ENCODE results near the gene DTYMK. TPM values are rescaled to one million over a fixed set of nuclear protein-coding genes. Genes with fewer than 3 reads are reported as not detected.

The DTYMK gene
- total RNA-seq, 1 experiment from 2014 or later = 155 TPM

DNA sequence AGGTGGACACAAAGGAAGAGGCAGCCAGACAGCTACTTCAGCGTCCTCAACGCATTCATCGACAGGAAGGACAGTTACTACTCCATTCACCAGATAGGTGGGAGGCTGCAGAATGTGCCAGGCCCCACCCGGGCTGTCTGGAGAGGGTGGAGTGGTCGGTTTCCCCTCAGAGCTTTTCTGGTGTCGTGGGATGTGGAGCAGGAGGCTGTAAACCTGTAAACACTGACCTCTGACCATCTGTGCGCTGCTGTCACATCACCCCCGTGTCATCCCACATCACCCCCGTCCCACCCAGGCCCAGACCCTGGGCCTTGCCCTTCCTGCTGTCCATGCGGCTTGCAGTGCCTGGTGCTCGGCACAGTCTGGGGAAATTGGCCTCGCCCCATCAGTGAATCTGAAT lies 32.1 kb downstream of the DTYMK start:
- TF ChIP-seq EZH2 (IDR thresholded peaks at IDR 0.05; ENCODE audit: low read length, unreplicated experiment) (no peak), EZH2phosphoT487 (IDR thresholded peaks at IDR 0.05; ENCODE audit: borderline replicate concordance, low read length) (no peak)
- TF ChIP-seq, protein P1, sequence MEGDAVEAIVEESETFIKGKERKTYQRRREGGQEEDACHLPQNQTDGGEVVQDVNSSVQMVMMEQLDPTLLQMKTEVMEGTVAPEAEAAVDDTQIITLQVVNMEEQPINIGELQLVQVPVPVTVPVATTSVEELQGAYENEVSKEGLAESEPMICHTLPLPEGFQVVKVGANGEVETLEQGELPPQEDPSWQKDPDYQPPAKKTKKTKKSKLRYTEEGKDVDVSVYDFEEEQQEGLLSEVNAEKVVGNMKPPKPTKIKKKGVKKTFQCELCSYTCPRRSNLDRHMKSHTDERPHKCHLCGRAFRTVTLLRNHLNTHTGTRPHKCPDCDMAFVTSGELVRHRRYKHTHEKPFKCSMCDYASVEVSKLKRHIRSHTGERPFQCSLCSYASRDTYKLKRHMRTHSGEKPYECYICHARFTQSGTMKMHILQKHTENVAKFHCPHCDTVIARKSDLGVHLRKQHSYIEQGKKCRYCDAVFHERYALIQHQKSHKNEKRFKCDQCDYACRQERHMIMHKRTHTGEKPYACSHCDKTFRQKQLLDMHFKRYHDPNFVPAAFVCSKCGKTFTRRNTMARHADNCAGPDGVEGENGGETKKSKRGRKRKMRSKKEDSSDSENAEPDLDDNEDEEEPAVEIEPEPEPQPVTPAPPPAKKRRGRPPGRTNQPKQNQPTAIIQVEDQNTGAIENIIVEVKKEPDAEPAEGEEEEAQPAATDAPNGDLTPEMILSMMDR (conservative IDR thresholded peaks at IDR 0.05; ENCODE audit: low read depth, low read length) = no peak
- POLR2A ChIA-PET (ENCODE audit: unreplicated experiment) = no interaction called here
- H3K9me2 ChIP-seq (replicated peaks; ENCODE audit: low read length) = no peaks in the 10 kb centered on the region
- no peak overlapping the region for H3K4me2 ChIP-seq (ENCODE audit: low read length)
- H3K9ac ChIP-seq (ENCODE audit: low read length) = no peak overlapping the region
- BruUV-seq (replicated peaks) = no TSS peak
- ATAC-seq (no peak), DNase-seq (no peak)
- intact Hi-C loops (cut with micrococcal nuclease) = no loop called here
- H3K4me1 ChIP-seq (ENCODE audit: insufficient read depth, low read length) = no peaks in the 10 kb centered on the region
- H3K4me3 ChIP-seq (ENCODE audit: low read length) = no peak overlapping the region
- no peak overlapping the region for H3K27ac ChIP-seq (ENCODE audit: low read length)
- H3K9me3 ChIP-seq (ENCODE audit: low read length) = no peaks in the 10 kb centered on the region
- H3K79me2 ChIP-seq (ENCODE audit: low read length) = peaks cover 12% of the 10 kb centered on the region
- H4K20me1 ChIP-seq (ENCODE audit: low read length) = no peaks in the 10 kb centered on the region
- CTCF ChIA-PET = no interaction called here
- peaks cover 22% of the 10 kb centered on the region for H3K36me3 ChIP-seq (ENCODE audit: low read depth, low read length)
- no peaks in the 10 kb centered on the region for H3K27me3 ChIP-seq (ENCODE audit: low read length)
- no peak overlapping the region for H2AFZ ChIP-seq (ENCODE audit: low read length)
- no peaks in the 10 kb centered on the region for H3F3A ChIP-seq (ENCODE audit: low read length, unreplicated experiment)

DNA sequence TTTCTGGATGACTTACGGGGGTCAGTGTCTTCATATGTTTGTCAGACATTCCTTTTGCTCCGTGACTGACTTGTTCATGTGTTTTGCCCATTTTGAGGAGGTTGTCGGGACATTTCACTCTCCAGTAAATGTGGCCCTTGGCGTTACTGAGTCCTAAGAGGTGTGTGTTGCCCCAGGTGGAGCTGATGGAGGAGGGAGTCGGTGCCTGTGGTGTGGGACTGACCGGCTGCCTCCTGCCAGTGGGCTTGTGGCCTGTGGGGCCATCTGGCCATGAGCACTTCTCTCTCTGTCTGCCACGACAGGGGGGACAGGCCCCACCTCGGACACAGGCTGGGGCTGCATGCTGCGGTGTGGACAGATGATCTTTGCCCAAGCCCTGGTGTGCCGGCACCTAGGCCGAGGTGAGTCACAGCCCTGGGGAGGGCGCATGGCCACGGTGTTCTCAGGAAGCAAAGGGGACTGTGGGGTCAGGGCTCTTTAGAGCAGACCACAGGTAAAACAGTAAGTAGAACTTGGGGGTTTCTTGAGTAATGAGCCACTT lies 33.3 kb downstream of the DTYMK start:
- no peaks in the 10 kb centered on the region; the same call in 1 of the 2 replicates for H4K20me1 ChIP-seq (ENCODE audit: low read length)
- TF ChIP-seq, protein P1 (conservative IDR thresholded peaks at IDR 0.05; ENCODE audit: low read depth, low read length) = no peak
- TF ChIP-seq EZH2phosphoT487 (IDR thresholded peaks at IDR 0.05; ENCODE audit: borderline replicate concordance, low read length) (no peak), EZH2 (IDR thresholded peaks at IDR 0.05; ENCODE audit: low read length, unreplicated experiment) (no peak)
- H3K4me1 ChIP-seq (ENCODE audit: insufficient read depth, low read length) = no peaks in the 10 kb centered on the region
- no peak overlapping the region for H3K4me2 ChIP-seq (ENCODE audit: low read length)
- no peak overlapping the region for H3K4me3 ChIP-seq (ENCODE audit: low read length)
- BruUV-seq (replicated peaks) = no TSS peak
- H3K27ac ChIP-seq (ENCODE audit: low read length) = no peak overlapping the region
- peaks cover 17% of the 10 kb centered on the region for H3K36me3 ChIP-seq (ENCODE audit: low read depth, low read length)
- intact Hi-C loops (cut with micrococcal nuclease) = no loop called here
- H2AFZ ChIP-seq (ENCODE audit: low read length) = no peak overlapping the region
- DNase-seq = no peak
- no peak for ATAC-seq
- no peak overlapping the region for H3K9ac ChIP-seq (ENCODE audit: low read length)
- no peaks in the 10 kb centered on the region for H3K27me3 ChIP-seq (ENCODE audit: low read length)
- no peaks in the 10 kb centered on the region for H3K9me2 ChIP-seq (replicated peaks; ENCODE audit: low read length)
- H3K9me3 ChIP-seq (ENCODE audit: low read length) = no peaks in the 10 kb centered on the region
- CTCF ChIA-PET = no interaction called here
- no peaks in the 10 kb centered on the region for H3F3A ChIP-seq (ENCODE audit: low read length, unreplicated experiment)
- H3K79me2 ChIP-seq (ENCODE audit: low read length) = peaks cover 25% of the 10 kb centered on the region
- POLR2A ChIA-PET (ENCODE audit: unreplicated experiment) = no interaction called here

DNA sequence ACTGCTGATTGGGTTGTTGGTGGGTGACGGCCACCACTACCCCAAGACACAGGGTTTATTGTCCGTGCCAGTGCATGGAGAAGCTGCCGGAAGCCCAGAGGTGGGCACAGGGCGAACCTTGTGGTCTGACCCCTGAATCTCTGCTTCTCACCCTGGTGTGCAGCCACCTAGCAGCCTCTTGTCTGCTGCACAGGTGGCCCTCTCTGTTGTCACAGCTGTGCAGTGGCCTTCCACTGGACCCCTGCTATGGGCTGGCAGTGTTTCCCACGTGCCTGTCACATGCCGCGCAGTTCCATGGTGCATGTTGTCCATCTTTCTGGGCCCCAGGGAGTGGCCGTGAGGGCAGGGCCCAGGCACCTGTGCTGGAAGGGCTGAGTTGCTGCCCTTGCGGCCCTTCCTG lies 33.9 kb downstream of the DTYMK start:
- Histone ChIP-seq H3K27me3 (ENCODE audit: low read length) (no peaks in the 10 kb centered on the region), H2AFZ (ENCODE audit: low read length) (no peak overlapping the region), H3K9me3 (ENCODE audit: low read length) (no peaks in the 10 kb centered on the region), H3F3A (ENCODE audit: low read length, unreplicated experiment) (no peaks in the 10 kb centered on the region), H3K9me2 (replicated peaks; ENCODE audit: low read length) (no peaks in the 10 kb centered on the region), H3K4me1 (ENCODE audit: insufficient read depth, low read length) (no peaks in the 10 kb centered on the region), H3K4me2 (ENCODE audit: low read length) (no peak overlapping the region), H3K27ac (ENCODE audit: low read length) (no peak overlapping the region), H3K9ac (ENCODE audit: low read length) (no peak overlapping the region), H3K4me3 (ENCODE audit: low read length) (no peak overlapping the region), H3K79me2 (ENCODE audit: low read length) (peaks cover 30% of the 10 kb centered on the region), H3K36me3 (ENCODE audit: low read depth, low read length) (peaks cover 17% of the 10 kb centered on the region), H4K20me1 (ENCODE audit: low read length) (no peaks in the 10 kb centered on the region; the same call in 1 of the 2 replicates)
- ChIA-PET CTCF (no interaction called here), POLR2A (ENCODE audit: unreplicated experiment) (no interaction called here)
- intact Hi-C loops (cut with micrococcal nuclease) = no loop called here
- no peak for ATAC-seq
- DNase-seq = no peak
- TF ChIP-seq, protein P1 (conservative IDR thresholded peaks at IDR 0.05; ENCODE audit: low read depth, low read length) = no peak
- TF ChIP-seq EZH2phosphoT487 (IDR thresholded peaks at IDR 0.05; ENCODE audit: borderline replicate concordance, low read length) = no peak
- no peak for TF ChIP-seq EZH2 (IDR thresholded peaks at IDR 0.05; ENCODE audit: low read length, unreplicated experiment)
- no TSS peak for BruUV-seq (replicated peaks)

Data from PC-3 (cell line).